ENCODE results near the gene TWF1.
A peak's percentile ranks its signal among the peaks of the same experiment; 100 is the strongest.
"Not testable (repeated sequence)": the region's sequence is repeated elsewhere in the genome, so short reads cannot be mapped to it uniquely, and the experiment has no call there.

Gene TWF1

GRCh38 chr12:43805860-43806736 lies at the start of gene TWF1:
TWF1 (minus strand) TSS chr12:43806317; CDS start chr12:43806245, 72 bp downstream.
- DNase-seq, result peak; percentile 81

GRCh38 chr12:43852744-43853143 lies 46.6 kb upstream of the TWF1 start:
- no peak for DNase-seq

- no peak for DNase-seq
These were observed 42.7 kb upstream of the TWF1 start for GRCh38 chr12:43848786-43849185.

GRCh38 chr12:43848226-43848507 lies 42.0 kb upstream of the TWF1 start:
- DNase-seq, result no peak

- DNase-seq, result not testable (repeated sequence)
These were observed 41.5 kb upstream of the TWF1 start for GRCh38 chr12:43847425-43848225.

GRCh38 chr12:43842259-43842658 lies 36.1 kb upstream of the TWF1 start:
- DNase-seq, result no peak

- DNase-seq, result no peak
These were observed 35.1 kb upstream of the TWF1 start for GRCh38 chr12:43841253-43841652.

GRCh38 chr12:43840338-43840737 lies 34.2 kb upstream of the TWF1 start:
- DNase-seq, result no peak

GRCh38 chr12:43836475-43836989 lies 30.4 kb upstream of the TWF1 start:
- no peak for DNase-seq

GRCh38 chr12:43835656-43836474 lies 29.7 kb upstream of the TWF1 start, which contains the start of gene TMEM117:
TMEM117 (plus strand) TSS chr12:43836081.
- peak; percentile 62 for DNase-seq

GRCh38 chr12:43835264-43835655 lies 29.1 kb upstream of the TWF1 start:
- DNase-seq, result no peak

- DNase-seq, result no peak
These were observed 26.5 kb upstream of the TWF1 start for GRCh38 chr12:43832463-43833168.

- no peak for DNase-seq
These were observed 21.0 kb upstream of the TWF1 start for GRCh38 chr12:43827093-43827492.

GRCh38 chr12:43826681-43827080 lies 20.6 kb upstream of the TWF1 start:
- no peak for DNase-seq

GRCh38 chr12:43824207-43824775 lies 18.2 kb upstream of the TWF1 start:
- DNase-seq, result no peak

GRCh38 chr12:43816168-43816567 lies 10.1 kb upstream of the TWF1 start:
- DNase-seq, result no peak

GRCh38 chr12:43815416-43815815 lies 9.3 kb upstream of the TWF1 start:
- no peak for DNase-seq

- no peak for DNase-seq
These were observed 6.8 kb upstream of the TWF1 start for GRCh38 chr12:43812926-43813325.

GRCh38 chr12:43812057-43812456 lies 5.9 kb upstream of the TWF1 start:
- DNase-seq, result no peak

- DNase-seq, result no peak
These were observed 1.3 kb upstream of the TWF1 start for GRCh38 chr12:43807386-43807785.

GRCh38 chr12:43806737-43807072 lies 588 bp upstream of the TWF1 start:
- peak; percentile 34 for DNase-seq
